Measurements from ENCODE around the gene PTGES2. TPM values are rescaled to one million over a fixed set of nuclear protein-coding genes. Genes with fewer than 3 reads are reported as not detected.
A peak's percentile ranks its signal among the peaks of the same experiment; 100 is the strongest.

The PTGES2 gene
- 58.3 TPM for total RNA-seq

DNA sequence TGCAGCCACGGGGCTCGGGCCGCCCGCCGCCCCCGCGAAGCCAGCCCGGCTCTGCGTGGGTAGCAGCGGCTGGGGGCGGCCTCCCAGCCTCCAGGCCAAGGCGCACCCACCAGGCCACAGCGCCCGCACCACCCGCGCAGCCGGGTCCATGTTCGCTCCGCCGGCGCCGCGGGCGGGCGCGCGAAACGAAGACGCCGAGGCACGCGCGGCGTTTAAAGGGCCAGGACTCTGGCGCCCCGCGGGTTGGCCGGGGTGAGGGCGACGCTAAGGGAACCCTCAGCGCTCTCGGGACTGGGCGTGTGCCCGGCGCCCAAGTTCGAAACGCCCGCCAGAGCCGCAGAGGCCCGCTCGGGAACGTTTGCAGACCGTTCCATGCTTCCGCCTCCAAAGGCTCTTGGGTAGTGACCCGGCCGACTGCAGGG is at the start of gene PTGES2:
PTGES2 (minus strand) TSS at position 162 of the 422 bp plus-strand sequence; CDS start at position 150, 12 bp downstream.
- DNase-seq (ENCODE audit: low spot score in 2 of 2) (peak; percentile 79 to 85), FAIRE-seq (no peak)

DNA sequence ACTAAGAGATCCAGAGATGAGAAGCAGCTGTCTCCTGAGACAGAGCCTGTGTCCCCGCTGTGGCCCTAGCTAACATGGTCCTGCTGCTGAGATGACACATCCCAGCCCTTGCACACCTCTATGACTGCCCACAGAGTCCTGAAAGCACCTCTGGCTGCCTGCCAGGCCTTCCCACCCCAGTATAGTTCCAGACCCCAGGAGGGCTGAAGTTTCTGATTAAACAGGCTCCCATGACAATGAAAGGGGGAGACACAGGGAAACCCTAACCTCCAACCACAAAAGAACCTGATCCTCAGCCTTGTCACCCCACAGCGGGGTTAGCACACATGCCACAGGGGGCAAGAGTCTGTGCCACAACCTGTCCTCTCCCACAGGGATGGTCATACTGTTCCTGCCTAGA is 48.2 kb upstream of the PTGES2 start:
- FAIRE-seq (no peak), DNase-seq (ENCODE audit: low spot score in 2 of 2) (no peak)

DNA sequence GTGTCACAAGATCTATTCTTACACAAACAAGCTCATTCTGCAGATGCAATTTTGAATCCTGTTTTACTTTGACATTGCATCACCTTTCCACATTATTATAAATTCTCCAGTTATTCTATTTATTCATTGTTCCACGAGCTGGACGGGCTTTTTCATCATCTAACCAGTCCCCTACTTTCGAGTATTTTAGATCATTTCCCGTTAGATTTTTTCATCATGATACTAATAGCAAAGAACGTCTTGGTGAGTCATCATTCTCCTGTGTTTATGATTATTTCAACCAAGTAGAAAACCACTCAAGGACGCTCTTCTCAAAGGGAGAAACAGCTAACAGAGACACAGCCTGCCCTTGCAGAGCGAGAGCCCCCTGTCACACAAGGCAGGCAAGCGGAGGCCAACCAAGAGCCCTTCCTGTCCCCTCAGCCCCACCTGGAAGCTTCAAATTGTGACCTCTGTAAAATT is 47.6 kb upstream of the PTGES2 start:
- DNase-seq (ENCODE audit: low spot score in 2 of 2) (no peak), FAIRE-seq (no peak)

DNA sequence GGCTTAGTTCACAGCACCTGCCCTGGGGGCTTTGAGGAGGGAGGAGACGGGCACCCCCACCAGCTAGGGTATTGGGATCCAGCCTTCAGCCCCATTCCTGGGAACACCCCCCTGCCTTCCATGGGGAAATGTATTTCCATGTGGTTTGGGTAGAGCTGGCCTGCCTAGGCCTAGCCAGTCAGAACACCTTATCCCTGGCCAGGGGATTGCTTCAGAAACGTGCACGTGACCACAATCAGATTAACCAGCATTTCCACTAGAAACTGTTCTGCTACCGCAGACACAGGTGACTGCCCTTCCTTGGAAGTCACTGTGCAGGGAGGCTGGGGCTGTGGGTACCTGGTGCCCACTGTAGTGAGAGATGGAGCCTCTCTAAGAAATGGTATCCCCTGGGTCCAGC is 46.5 kb upstream of the PTGES2 start:
- DNase-seq (ENCODE audit: low spot score in 2 of 2) (no peak), FAIRE-seq (no peak)

DNA sequence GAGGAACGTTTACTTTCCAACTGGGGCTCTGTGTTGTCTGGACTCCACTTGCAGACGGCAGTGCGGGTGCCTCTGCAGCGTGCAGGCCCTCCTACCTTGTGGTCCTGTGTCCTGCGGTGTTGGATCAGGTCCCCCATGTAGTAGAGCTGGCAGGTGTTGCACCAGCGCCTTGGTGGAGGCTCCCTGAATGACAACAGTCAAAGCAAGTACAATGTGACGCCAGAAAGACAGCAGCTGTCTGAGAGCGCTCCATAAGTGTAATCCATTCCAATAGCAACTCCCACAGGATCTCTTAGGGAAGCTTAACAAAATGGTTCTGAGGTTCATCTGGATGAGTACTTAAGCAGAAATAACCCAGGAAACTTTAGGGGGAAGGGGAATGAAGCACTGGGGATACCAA is 42.4 kb upstream of the PTGES2 start:
- DNase-seq (ENCODE audit: low spot score in 2 of 2) (no peak), FAIRE-seq (no peak)

DNA sequence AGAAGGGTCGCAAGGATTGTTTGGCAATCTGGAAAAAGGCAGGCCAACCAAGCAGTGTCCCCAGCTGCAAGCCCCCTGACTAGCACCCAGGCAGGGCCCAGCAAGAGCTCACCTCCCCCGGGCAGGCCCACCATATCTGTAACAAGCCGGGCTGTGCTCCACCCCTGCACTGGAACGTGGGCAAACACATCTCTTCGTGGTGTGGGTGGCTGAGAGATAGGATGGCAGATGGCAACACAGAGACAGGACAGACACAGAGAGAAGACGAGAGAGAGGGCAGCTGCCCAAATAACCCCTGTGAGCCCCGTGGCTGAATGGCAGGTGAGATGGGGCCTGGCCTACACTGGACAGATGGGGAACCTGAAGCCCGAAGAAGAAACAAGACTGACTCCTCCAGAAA is 42.0 kb upstream of the PTGES2 start:
- FAIRE-seq: no peak
- no peak for DNase-seq (ENCODE audit: low spot score in 2 of 2)

DNA sequence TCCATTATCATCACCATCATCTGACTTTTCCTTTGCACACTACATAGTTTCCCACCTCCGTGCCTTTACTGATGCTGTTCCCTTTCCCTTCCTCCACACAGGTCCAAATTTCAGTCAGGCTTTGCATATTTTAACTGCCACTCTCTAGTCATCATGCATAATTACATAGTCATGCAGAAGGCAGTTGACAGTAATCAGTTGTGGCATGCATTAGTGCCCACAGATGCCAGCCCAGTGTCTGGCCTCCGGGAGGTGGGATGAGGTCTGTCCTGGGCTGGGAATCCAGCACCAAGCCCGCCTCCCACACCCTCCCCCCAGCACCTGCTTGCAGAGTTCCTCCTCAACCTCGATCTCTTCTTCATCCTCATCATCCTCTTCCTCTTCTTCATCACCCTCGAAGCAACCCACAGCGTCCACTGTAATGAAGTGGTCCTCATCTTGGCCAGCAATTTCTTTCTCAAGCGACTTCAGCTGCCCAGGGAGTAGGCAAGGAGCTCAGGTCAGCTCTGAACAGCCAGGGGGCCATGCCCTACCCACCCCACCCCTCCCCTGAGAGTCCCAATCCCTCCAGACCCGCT is 41.3 kb upstream of the PTGES2 start:
- FAIRE-seq (no peak), DNase-seq (ENCODE audit: low spot score in 2 of 2) (no peak)

DNA sequence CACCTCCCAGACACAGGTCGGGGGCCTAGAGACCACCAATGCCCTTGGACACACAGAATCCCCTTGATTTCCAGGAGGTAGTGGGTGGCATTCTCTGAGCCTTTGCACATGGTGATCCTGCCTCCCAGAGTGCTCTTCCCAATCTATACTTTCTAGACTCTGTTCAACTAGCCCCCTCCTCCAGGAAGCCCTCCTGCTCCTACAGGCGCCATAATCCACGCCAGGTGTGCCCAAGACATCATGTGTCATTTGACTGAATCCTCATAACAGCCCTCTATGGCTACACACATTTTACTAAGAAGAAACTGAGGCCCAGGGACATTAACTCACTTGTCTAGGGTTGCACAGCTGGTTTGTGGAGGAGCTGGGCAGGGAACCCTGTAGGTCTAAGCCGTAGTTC is 39.7 kb upstream of the PTGES2 start:
- no peak for DNase-seq (ENCODE audit: low spot score in 2 of 2)
- no peak for FAIRE-seq

DNA sequence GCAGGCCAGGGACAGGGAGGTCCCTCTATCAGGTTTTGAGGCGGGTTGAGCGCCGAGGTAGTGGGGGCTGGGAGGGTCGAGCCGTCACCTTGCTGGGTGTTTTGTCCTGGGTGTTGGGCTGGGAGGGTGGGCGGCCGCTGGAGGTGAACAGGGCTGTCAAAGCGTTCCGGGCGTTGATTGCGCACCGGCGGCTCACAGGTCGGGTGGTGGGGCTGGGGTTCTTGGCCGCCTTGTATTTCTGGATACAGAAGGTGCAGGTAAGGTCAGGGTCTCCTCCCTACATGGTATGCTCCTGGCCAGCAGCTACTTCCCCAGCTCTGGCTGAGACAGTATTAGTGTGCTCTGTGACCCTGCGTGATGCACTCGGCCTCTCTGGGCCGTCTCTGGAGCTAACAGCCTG is 38.6 kb upstream of the PTGES2 start:
- DNase-seq (ENCODE audit: low spot score in 2 of 2) (no peak), FAIRE-seq (no peak)

DNA sequence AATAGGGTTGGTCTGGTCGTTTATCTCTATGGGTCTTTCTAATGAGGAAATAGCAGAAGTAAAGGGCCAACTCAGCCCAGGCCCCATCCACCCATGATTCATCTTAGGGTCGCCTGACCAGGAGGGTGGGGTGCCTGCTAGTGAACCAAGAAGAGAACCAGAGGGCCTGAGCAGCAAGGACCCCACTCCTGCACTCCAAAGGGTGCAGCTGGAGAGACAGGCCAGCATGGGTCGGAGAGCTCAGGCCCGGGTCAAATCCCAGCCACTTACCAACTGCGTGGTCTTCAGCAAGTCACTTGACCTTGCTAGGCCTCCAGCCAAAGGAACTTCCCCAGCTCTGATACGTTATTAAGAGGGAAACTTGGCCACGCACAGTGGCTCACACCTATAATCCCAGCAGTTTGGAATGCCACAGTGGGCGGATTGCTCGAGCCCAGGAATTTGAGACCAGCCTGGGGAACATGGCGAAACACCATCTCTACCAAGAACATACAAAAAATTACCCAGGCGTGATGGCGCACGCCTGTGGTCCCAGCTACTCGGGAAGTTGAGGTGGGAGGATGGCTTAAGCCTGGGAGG is 36.9 kb upstream of the PTGES2 start:
- FAIRE-seq: no peak
- DNase-seq (ENCODE audit: low spot score in 2 of 2): no peak

DNA sequence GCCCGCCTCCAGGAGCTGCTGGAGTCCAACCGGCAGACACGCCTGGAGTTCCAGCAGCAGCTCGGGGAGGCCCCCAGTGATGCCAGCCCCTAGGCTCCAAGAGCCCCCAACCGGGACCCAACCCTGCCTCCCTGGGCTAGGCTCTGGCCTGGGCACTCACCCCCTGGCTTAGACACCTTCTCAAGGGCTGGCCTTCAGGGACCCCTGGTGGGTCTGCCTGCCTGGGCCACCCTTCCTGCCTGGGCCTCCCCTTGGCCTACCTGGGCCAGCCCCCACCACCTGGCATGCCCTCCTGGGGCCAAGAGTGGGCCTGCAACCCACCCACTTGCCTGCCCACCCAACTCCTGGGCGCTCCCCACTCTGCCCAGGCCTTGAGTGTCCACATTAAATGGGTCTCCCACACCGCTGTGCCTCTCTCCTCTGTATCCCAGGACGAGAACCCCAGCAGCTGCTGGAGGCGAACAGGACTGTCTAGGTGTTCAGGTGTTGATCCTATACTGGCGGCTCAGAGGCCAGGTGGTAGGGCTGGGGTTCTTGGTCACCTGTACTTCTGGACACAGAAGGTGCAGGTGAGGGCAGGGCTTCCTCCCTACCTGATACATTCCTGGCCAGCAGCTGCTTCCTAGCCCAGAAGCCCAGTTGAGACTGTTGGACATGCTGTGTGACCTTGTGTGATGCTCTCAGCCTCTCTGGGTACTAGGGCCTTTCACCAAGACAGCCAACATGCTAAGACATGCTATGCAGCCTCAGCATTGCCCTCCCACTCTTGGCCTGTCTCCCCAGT is 36.2 kb upstream of the PTGES2 start:
- DNase-seq (ENCODE audit: low spot score in 2 of 2) (no peak), FAIRE-seq (no peak)

DNA sequence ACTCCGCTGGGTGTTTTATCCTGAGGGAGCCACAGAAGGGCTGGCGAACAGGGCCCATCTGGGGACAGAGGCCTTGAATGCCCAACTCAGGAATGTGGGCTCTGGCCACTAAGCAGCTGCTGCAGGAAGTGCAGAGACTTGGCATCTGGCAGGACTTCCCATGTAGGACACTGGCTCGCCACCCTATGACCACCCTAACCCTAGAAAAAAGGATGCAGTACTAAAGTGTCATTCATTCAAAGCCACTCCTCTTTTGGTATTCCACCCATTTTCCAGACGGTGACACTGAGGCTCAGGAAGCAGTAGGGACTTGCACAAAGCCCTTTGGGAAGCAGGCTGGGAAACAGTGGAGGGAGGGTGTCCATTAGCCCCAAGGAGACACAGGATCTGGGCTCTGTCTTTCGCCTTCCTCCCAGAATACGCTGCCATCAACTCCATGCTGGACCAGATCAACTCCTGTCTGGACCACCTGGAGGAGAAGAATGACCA is 35.5 kb upstream of the PTGES2 start:
- DNase-seq (ENCODE audit: low spot score in 2 of 2): no peak
- FAIRE-seq: no peak

DNA sequence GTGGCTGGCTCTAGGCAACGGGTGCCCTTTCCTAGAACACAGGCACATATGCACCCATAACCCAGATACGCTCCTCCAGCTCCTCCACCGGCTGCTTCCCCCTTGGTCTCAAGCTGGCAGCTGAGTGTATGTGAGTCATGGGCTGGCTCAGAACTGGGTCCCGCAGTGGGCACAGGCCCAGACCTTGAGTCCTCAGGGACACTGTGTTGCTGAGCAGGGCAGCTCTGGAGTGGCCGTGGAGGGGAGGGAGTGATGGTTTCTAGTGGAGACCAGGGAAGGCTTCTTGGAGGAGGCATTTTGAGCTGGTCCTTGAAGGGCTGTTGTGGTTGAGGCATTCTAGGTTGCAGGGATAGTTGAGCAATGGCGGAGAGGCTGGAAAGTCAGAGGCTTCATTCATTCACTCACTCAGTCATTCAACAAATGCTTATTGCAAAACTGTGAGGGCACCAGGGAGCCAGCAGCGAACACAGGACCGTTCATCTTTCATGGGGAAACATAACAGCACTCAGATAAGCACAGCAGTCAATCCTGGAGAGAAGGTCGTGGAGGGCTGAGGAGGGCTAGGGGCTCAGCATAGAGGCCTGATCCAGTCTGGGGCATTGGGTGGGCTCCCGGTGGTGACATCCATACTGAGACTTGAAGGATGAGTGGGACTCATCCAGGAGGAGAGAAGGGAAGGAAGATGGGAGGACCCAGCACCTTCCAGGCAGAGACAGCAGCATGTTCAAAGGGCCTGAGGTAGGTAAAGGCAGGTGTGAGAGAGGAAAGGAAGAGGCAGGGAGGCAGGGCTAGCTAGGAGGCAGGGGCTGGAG is 34.9 kb upstream of the PTGES2 start:
- DNase-seq (ENCODE audit: low spot score in 2 of 2) (peak in 1 of 2 donors; percentile 55), FAIRE-seq (no peak)

DNA sequence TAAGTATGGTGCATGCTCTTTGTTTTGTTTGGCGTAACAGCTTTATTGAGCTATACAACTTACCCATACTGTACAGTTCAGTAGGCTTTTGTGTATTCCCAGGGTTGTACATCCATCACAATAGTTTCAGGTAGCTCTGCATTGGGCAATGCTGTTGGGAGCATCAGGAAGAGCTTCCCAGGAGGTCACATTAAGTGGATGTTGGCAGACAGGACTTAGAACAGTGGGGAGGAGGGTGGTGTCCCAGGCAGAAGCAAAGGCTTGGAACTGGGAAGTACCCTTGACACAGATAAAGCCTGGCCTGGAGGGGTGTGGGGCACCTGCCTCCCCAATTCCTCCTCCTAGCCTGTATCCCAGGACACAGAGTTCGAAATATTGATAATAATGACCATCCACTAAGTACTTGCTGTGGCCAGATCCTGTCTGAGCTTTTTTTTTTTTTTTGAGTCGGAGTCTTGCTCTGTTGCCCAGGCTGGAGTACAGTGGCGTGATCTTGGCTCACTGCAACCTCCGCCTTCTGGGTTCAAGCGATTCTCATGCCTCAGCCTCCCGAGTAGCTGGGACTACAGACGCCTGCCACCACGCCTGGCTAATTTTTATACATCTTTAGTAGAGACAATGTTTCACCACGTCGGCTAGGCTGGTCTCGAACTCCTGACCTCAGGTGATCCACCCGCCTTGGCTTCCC is 33.8 kb upstream of the PTGES2 start:
- FAIRE-seq (no peak), DNase-seq (ENCODE audit: low spot score in 2 of 2) (no peak)

DNA sequence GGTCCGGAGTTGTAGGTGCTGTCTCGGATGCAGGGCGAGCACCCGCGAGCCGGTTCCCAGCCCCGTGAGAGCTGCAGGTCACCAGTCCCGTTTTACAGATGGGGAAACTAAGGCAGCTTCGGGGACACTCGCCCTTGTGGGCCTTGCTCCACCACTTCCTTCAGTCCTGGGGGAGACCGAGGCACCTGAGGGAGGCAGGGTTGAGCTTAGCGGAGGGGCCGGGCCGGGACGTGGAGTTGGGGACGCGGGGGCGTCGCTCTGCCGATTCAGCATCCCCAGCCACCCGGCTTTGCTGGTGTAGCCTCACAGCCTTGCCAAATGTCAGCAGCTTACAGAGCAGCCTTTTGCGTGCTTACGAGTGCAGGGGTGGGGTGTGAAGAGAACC is 33.1 kb upstream of the PTGES2 start:
- DNase-seq (ENCODE audit: low spot score in 2 of 2): peak in 1 of 2 donors; percentile 44

DNA sequence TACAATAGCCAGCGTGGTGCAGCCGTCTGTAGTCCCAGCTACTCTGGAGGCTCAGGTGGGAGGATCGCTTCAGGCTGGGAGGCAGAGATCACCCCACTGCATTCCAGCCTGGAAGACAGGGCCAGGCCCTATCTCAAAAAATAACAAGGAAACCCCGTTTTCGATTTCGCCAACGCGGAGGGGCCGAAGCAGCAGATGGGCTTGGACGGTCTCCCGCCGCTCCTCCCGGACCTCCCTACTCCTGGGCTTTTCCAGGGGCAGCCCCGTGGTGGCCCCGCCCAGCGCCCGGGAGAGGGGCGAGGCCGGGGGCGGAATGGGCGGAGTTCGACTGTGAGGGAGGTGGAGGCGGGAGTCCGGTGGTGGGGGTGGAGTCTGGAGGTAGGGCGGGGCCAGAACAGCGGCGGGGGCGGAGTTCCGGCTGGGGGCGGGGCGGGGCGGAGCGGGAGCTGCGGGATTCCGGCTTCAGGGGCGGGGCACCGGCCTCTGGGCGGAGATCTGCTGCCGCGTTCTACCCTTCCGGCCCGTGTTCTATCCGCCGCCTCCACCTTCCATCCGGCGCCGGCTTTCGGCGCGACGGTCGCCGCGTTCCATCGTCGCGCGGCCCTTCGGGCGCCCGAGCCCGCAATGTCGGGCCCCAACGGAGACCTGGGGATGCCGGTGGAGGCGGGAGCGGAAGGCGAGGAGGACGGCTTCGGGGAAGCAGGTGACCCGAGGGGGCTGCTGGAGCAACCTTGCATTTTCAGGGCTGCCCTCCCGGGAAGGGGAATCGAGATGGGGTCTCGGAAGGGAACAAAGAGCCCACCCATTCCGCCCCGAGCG is 32.5 kb upstream of the PTGES2 start, which contains the start of gene BBLN:
BBLN (plus strand) TSS at position 482 of the 819 bp plus-strand sequence; CDS start at position 625, 143 bp downstream.
- no peak for FAIRE-seq
- DNase-seq (ENCODE audit: low spot score in 2 of 2): peak; percentile 97 to 100

More for the DNA sequence above, 33.1 kb upstream of the PTGES2 start:
- no peak for FAIRE-seq

DNA sequence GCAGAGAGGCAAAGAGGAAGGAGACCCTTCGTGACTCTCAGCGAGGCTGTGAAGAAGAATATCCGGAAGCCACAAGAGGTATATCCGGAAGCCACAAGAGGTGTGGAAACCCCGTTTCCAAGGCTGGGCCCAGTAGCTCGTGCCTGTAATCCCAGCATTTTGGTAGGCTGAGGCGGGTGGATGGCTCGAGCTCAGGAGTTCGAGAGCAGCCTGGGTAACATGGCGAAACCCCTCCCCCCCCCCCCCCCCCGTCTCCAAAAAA is 31.9 kb upstream of the PTGES2 start:
- DNase-seq (ENCODE audit: low spot score in 2 of 2): no peak
- no peak for FAIRE-seq

DNA sequence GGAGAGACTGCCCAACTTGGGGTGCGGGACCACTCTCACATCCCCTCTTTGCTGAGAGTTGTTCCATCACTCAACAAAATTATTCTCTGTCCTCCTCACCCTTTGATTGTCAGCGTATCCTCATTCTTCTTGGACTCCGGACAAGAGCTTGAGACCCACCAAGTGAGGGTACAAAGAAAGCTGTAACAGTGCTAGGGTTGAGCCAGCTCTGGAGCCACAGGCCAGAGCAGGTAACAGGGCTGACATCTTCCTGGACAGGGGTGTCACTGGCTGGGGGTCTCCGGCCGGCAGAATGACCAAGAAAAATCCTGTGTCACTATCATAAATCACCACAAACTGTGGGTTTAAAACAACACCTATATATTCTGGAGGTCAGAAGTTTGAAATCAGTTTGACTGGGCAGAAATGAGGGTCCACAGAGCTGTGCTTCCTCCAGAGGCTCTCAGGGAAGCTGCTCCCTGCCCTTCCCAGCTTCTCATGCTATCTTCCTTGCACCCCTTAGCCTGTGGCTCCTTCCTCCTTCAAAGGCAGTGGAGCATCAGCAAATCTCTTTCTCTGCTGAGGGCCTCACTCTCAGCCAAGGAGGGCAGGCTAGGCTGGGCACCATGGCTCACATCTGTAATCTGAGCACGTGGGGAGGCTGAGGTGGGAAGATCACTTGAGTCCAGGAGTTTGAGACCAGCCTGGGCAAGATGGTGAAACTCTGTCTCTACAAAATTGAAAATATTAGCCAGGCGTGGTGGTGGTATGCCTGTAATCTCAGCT is 28.4 kb upstream of the PTGES2 start:
- FAIRE-seq (no peak), DNase-seq (ENCODE audit: low spot score in 2 of 2) (no peak)

All from frontal cortex (tissue), 4 donors.